ENCODE data around the gene FAM131A. TPM values are rescaled to one million over a fixed set of nuclear protein-coding genes. Genes with fewer than 3 reads are reported as not detected.

The FAM131A gene
- total and polyA plus RNA-seq, 12 donors: 21.6 to 36.5 (median 26.7) TPM

- WGBS, 2 donors: 89 to 93% methylated on average over 4 of the region's 4 CpGs
- ATAC-seq: no peak
- H3K27me3 ChIP-seq: no peaks in the 10 kb centered on the region
- H3K4me3 ChIP-seq: no peak overlapping the region
- TF ChIP-seq CTCF (IDR thresholded peaks at IDR 0.05): no peak
- no peaks in the 10 kb centered on the region for H3K4me1 ChIP-seq
- H3K27ac ChIP-seq: no peak overlapping the region
- peaks cover 7 to 81% (median 78%) of the 10 kb centered on the region in 9 donors for H3K36me3 ChIP-seq
- intact Hi-C loops (cut with DNase I): loop anchor here in 1 of 10 donors (10.0 kb wide), 1 partner anchor 48 kb away; no protein-coding TSS in a partner anchor
- no peak for DNase-seq
- no peaks in the 10 kb centered on the region for H3K9me3 ChIP-seq
These were observed 30.9 kb upstream of the FAM131A start for GRCh38 chr3:184306341-184306972.

GRCh38 chr3:184307915-184308314 is 29.5 kb upstream of the FAM131A start:
- no peak for DNase-seq
- no peak overlapping the region for H3K4me3 ChIP-seq
- H3K36me3 ChIP-seq: peaks cover 7 to 66% (median 64%) of the 10 kb centered on the region in 9 donors
- no peak for ATAC-seq
- WGBS, 2 donors: 93 to 94% methylated on average over 9 of the region's 9 CpGs
- H3K27ac ChIP-seq: no peak overlapping the region
- no peak for TF ChIP-seq CTCF (IDR thresholded peaks at IDR 0.05)
- no peaks in the 10 kb centered on the region for H3K4me1 ChIP-seq
- intact Hi-C loops (cut with DNase I): loop anchor here in 1 of 10 donors (10.0 kb wide), 1 partner anchor 47 kb away; no protein-coding TSS in a partner anchor
- H3K9me3 ChIP-seq: no peaks in the 10 kb centered on the region
- no peaks in the 10 kb centered on the region for H3K27me3 ChIP-seq

- WGBS, 2 donors: 63 to 69% methylated on average over 7 of the region's 7 CpGs
- Histone ChIP-seq H3K4me1 (peaks cover 0 to 2% (median under 1%) of the 10 kb centered on the region in 9 donors), H3K36me3 (peaks cover 4 to 58% (median 55%) of the 10 kb centered on the region in 9 donors), H3K27ac (no peak overlapping the region), H3K27me3 (no peaks in the 10 kb centered on the region), H3K4me3 (no peak overlapping the region), H3K9me3 (no peaks in the 10 kb centered on the region)
- intact Hi-C loops (cut with DNase I): loop anchor here in 1 of 10 donors (10.0 kb wide), 1 partner anchor 46 kb away; no protein-coding TSS in a partner anchor
- DNase-seq (no peak), ATAC-seq (no peak)
- TF ChIP-seq CTCF (IDR thresholded peaks at IDR 0.05): no peak
These were observed 28.7 kb upstream of the FAM131A start for GRCh38 chr3:184308744-184309143.

- DNase-seq (no peak), ATAC-seq (no peak)
- Histone ChIP-seq H3K4me3 (no peak overlapping the region), H3K27me3 (no peaks in the 10 kb centered on the region), H3K4me1 (peaks cover 11 to 22% (median 16%) of the 10 kb centered on the region in 9 donors), H3K9me3 (no peaks in the 10 kb centered on the region), H3K27ac (no peak overlapping the region), H3K36me3 (peaks cover 0 to 37% (median 26%) of the 10 kb centered on the region in 9 donors)
- intact Hi-C loops (cut with DNase I): loop anchor here in 3 of 10 donors (5.0 to 10.0 kb wide), 4 partner anchors 36 to 687 kb away; partner anchors contain the start of genes ABCF3 (in 1 of the 3) and DVL3 (in 1 of the 3)
- no peak for TF ChIP-seq CTCF (IDR thresholded peaks at IDR 0.05)
These were observed 25.8 kb upstream of the FAM131A start for GRCh38 chr3:184311633-184312032.
